Sigmoid colon (tissue), 7 donors: ENCODE results near the gene LRRC28. TPM values are rescaled to one million over a fixed set of nuclear protein-coding genes. Genes with fewer than 3 reads are reported as not detected.

Source experiments
- DNase-seq: peaks from one replicate; pipeline ENCODE4 v3.0.0-alpha.2; 2019
- H3K27ac ChIP-seq, 4 donors: fragments of 200-600 bp; sonication (generic); one replicate each; pipeline ENCODE4 v1.5.1; 2016 to 2019; ENCODE audit warnings: mild to moderate bottlenecking in 1 of 4
- H3K27me3 ChIP-seq, 3 donors: fragments of 200-600 bp; sonication (generic); one replicate each; pipeline ENCODE4 v1.5.1; 2019; ENCODE audit warnings: mild to moderate bottlenecking in 1 of 3
- H3K36me3 ChIP-seq, 4 donors: fragments of 200-600 bp; sonication (generic); one replicate each; pipeline ENCODE4 v1.5.1; 2016 to 2019
- H3K4me1 ChIP-seq, 4 donors: fragments of 200-600 bp; sonication (generic); one replicate each; pipeline ENCODE4 v1.5.1; 2017 to 2019
- H3K4me3 ChIP-seq, 4 donors: fragments of 200-600 bp; sonication (generic); one replicate each; pipeline ENCODE4 v1.5.1; 2017 to 2019; ENCODE audit warnings: mild to moderate bottlenecking in 2 of 4, moderate library complexity in 1 of 4
- H3K9me3 ChIP-seq, 4 donors: fragments of 200-600 bp in 3 of 4; sonication (generic) in 3 of 4; one replicate each; pipeline versions ENCODE4 v1.5.1 to v1.6.1; 2013 to 2019
- EP300 ChIP-seq, 4 donors: sonication (generic); formaldehyde crosslinking; IDR thresholded peaks; one replicate each; pipeline ENCODE4 v1.6.1; 2017; ENCODE audit warnings: antibody characterized with exemption in 4 of 4
- POLR2A ChIP-seq, 2 donors: fragments of 450-650 bp; IDR thresholded peaks; one replicate each; pipeline ENCODE4 v1.6.1; 2016; ENCODE audit warnings: antibody characterized with exemption in 2 of 2, mild to moderate bottlenecking in 2 of 2, moderate library complexity in 2 of 2
- POLR2AphosphoS5 ChIP-seq, 4 donors: sonication (generic); formaldehyde crosslinking; IDR thresholded peaks; one replicate each; pipeline ENCODE4 v1.6.1; 2017; ENCODE audit warnings: antibody characterized with exemption in 4 of 4
- WGBS, 2 donors: extraction: QIAGEN DNeasy Blood & Tissue Kit; methylation state at CpG; one replicate each; pipeline ENCODE4 v1.1.7; 2013; 5-methylcytosine and 5-hydroxymethylcytosine counted together
- intact Hi-C: fragments of 100-400 bp; cut with DNase I; formaldehyde crosslinking; loops from one replicate; pipeline ENCODE4 v1.15.1; 2023
- polyA plus RNA-seq, 3 donors: library from polyadenylated mRNA; stranded (reverse); fragments of 200-250 nt; gene quantifications; one replicate each; pipeline ENCODE4 v1.2.3, GENCODE V29; 2013
- total RNA-seq, 4 donors: library from RNA; depleted of rRNA; stranded (reverse); fragments of >200 nt; gene quantifications; one replicate each; pipeline ENCODE4 v1.1.0, GENCODE V29; 2016
- TF ChIP-seq, protein P1 (sequence below), 4 experiments: fragments of 450-650 bp in 3 of 4; fragments of 200-600 bp in 1 of 4; IDR thresholded peaks; one replicate each; pipeline ENCODE4 v1.5.1; 2016 to 2019; ENCODE audit warnings: antibody characterized with exemption in 4 of 4, mild to moderate bottlenecking in 3 of 4, moderate library complexity in 2 of 4
- donor health status: healthy with polysubstance abuse.
- donor health status: Bipolar disorder and iron deficiency.
- donor health status: healthy.

Gene LRRC28
- total and polyA plus RNA-seq, 7 donors: 13.6 to 52.3 (median 24.4) TPM

DNA sequence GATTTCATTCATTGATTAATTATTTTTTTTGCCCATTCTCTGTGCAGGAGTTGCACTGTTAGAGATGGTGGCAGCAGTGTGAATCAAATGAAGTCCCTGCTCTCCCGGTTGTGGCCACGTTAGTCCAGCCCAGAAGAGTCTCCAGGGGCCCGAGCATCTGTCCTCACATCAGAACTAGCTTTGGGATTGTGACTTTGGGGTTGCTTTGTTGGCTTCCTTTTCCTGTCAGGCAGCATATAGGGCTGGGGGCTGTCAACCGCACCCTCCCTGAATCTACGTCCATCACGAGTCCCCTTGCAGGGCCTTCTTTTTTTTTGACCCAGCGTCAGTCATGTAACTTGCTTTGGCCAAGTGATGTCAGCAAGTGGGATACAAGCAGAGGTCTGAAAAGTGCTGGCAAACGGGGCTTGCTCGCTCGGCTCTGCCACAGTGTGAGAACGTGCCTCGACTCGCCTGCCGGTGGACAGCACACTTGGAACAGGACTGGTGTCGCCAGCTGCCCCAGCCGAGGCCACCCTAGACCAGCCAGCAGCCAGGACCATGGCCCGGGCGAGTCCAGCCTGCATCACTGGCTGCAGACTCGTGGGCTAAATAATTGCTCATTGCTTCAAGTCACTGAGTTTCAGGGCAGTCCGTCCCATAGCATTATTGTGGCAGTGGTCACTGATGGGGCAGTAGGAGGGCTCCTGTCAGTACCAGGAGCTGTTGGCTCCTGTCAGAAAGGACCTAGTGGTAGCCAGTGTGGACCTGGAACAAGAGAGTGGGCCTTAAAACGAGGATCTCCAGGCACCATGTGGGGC lies 162.9 kb downstream of the LRRC28 start:
- Histone ChIP-seq H3K27me3 (no peaks in the 10 kb centered on the region), H3K4me3 (no peak overlapping the region), H3K4me1 (peaks cover 0 to 7% (median 5%) of the 10 kb centered on the region in 4 donors), H3K9me3 (no peaks in the 10 kb centered on the region), H3K27ac (no peak overlapping the region), H3K36me3 (no peaks in the 10 kb centered on the region)
- no peak for DNase-seq
- WGBS, 2 donors: 89 to 91% methylated on average over 21 of the region's 21 CpGs
- intact Hi-C loops: no loop called here
- TF ChIP-seq, protein P1, sequence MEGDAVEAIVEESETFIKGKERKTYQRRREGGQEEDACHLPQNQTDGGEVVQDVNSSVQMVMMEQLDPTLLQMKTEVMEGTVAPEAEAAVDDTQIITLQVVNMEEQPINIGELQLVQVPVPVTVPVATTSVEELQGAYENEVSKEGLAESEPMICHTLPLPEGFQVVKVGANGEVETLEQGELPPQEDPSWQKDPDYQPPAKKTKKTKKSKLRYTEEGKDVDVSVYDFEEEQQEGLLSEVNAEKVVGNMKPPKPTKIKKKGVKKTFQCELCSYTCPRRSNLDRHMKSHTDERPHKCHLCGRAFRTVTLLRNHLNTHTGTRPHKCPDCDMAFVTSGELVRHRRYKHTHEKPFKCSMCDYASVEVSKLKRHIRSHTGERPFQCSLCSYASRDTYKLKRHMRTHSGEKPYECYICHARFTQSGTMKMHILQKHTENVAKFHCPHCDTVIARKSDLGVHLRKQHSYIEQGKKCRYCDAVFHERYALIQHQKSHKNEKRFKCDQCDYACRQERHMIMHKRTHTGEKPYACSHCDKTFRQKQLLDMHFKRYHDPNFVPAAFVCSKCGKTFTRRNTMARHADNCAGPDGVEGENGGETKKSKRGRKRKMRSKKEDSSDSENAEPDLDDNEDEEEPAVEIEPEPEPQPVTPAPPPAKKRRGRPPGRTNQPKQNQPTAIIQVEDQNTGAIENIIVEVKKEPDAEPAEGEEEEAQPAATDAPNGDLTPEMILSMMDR (IDR thresholded peaks at IDR 0.05): no peak
- TF ChIP-seq POLR2A (IDR thresholded peaks at IDR 0.05) (no peak), POLR2AphosphoS5 (IDR thresholded peaks at IDR 0.05) (no peak), EP300 (IDR thresholded peaks at IDR 0.05) (no peak)

DNA sequence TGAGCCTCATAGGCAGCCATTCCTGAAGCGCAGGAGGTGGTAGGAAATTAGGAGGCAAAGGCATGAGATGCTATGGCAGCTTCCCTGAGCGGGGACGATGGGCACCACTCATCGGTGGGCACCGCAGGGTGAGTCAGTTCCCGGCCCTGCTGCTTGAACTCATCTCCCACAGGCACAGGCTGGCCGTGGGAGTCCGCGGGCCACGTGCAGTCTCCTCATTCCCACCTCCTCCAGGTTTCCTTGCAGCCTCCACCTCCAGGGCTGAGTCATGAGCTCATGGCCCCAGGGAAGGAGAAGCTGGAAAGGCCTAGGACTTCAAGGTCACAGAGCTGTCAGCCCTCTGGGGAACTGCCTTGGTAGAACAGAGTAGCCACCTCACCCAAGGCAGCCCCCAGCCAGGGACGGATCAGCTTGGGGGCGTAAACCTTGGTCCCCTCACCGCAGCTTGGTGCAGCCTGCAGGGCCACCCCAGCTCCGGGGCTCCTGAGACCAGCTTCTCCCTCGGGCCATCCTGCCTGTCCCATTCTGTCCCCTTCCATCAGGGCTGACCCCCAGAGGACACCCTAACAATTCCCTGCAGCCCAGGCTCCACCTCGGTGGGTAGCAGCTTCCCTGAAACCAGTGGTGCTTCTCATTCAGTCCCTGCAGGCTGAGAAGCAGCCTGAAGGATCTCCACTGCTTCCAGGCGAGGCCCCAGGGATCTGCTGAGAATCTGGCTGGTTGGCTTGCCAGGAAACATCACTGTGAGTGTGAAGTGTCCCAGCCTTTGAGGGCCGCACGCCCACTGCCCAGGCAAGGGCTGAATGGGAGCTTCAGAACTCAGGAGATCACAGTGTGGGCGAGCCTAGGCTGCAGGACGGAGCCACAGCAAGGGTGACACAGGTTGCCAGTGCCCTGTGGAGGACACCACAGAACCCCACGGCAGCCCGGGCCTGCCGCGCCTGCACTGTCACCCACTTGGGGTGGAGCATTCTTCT lies 163.8 kb downstream of the LRRC28 start:
- Histone ChIP-seq H3K27me3 (no peaks in the 10 kb centered on the region), H3K9me3 (no peaks in the 10 kb centered on the region), H3K36me3 (no peaks in the 10 kb centered on the region), H3K4me1 (no peaks in the 10 kb centered on the region), H3K4me3 (no peak overlapping the region), H3K27ac (no peak overlapping the region)
- 91 to 92% methylated on average over 25 of the region's 25 CpGs for WGBS, 2 donors
- no peak for TF ChIP-seq POLR2A (IDR thresholded peaks at IDR 0.05)
- TF ChIP-seq, protein P1 (IDR thresholded peaks at IDR 0.05): no peak
- no peak for TF ChIP-seq POLR2AphosphoS5 (IDR thresholded peaks at IDR 0.05)
- peak; percentile 63 for DNase-seq
- intact Hi-C loops: no loop called here

DNA sequence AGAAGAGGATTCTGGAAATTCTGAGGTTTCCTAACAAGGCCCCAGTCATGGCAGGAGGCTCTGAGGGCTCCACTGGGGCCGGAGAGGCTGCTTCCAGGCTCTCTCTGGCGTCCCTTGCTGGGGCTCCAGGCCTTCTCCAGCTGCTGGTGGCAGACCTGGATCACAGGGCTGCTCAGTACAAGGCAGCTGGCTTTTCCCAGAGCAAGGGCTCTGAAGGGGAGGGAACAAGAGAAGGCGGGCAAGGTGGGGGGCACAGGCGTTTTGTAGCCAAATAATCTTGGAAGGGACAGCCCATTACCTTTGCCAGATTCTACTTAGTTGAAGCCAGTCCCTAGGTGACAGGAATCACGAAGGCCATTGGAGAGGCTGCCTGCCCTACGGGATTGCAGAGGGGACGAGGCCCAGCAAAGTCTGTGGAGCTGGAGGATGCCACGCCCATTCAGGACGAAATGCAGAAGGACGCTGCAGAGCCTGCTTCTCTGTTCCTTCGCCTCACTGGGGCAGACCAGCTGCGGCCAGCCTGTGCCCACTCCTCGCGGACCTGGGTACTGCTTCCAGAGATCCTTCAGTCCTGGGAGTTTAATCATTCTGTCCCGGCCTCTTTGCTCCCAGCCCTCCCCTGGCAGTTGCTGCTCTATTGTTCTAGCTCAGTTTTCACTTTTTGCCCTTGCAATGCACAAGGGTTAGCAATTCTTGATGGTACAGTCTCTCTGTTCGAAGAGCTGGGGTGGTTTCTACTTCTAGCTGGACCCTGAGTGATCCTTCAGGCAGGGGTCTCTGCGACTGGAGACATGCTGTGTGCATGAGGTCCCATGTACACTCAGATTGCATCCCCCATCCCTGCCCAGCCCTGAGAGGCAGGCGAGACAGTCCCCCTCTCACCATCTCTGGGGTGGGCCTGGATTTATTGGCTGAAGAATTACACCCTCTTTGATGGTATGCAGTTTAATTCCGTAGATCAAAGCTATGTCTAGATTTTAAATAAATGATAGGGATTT lies 165.2 kb downstream of the LRRC28 start:
- TF ChIP-seq POLR2AphosphoS5 (IDR thresholded peaks at IDR 0.05) (no peak), EP300 (IDR thresholded peaks at IDR 0.05) (no peak), POLR2A (IDR thresholded peaks at IDR 0.05) (no peak)
- TF ChIP-seq, protein P1 (IDR thresholded peaks at IDR 0.05): no peak
- Histone ChIP-seq H3K4me1 (no peaks in the 10 kb centered on the region), H3K4me3 (no peak overlapping the region), H3K27ac (no peak overlapping the region), H3K27me3 (no peaks in the 10 kb centered on the region), H3K9me3 (no peaks in the 10 kb centered on the region), H3K36me3 (no peaks in the 10 kb centered on the region)
- intact Hi-C loops: no loop called here
- 87 to 89% methylated on average over 19 of the region's 19 CpGs for WGBS, 2 donors
- peak; percentile 63 for DNase-seq

DNA sequence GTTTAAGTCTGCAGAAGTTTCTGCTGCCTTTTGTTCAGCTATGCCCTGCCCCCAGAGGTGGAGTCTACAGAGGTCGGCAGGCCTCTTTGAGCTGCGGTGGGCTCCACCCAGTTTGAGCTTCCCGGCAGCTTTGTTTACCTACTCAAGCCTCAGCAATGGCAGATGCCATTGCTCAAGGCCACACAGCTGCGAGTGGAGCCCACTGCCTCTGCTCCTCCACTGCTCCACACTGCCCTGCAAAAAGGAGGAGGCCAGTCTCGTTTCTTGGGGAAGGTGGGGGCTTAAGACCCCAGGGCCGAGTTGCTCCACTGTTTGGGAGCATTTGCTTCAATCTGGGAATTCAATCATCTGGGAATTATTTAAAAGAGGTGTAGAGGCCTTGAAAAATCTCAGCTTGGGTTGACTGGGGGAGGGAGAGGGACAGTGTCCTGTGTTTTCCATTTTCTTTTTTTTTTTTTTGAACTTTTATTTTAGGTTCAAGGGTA lies 169.9 kb downstream of the LRRC28 start:
- no peak overlapping the region for H3K4me3 ChIP-seq
- DNase-seq: peak; percentile 29
- WGBS, 2 donors: 6 to 37% methylated on average over 6 of the region's 6 CpGs
- intact Hi-C loops: no loop called here
- no peaks in the 10 kb centered on the region for H3K9me3 ChIP-seq
- TF ChIP-seq EP300 (IDR thresholded peaks at IDR 0.05): no peak
- no peak for TF ChIP-seq POLR2A (IDR thresholded peaks at IDR 0.05)
- TF ChIP-seq, protein P1 (IDR thresholded peaks at IDR 0.05): no peak
- no peak for TF ChIP-seq POLR2AphosphoS5 (IDR thresholded peaks at IDR 0.05)
- no peaks in the 10 kb centered on the region for H3K36me3 ChIP-seq
- peaks cover 0 to 21% (median 16%) of the 10 kb centered on the region in 4 donors for H3K4me1 ChIP-seq
- H3K27me3 ChIP-seq: no peaks in the 10 kb centered on the region
- no peak overlapping the region for H3K27ac ChIP-seq
